HepG2 (cell line): ENCODE measurements around the gene ARHGAP35. TPM values are rescaled to one million over a fixed set of nuclear protein-coding genes. Genes with fewer than 3 reads are reported as not detected.

Experiments
- AHR ChIP-seq: IDR thresholded peaks from 2 replicates; pipeline ENCODE4 v1.6.1; 2018; ENCODE audit warnings: missing genetic modification reagents, missing compliant biosample characterization
- ELF3 ChIP-seq: IDR thresholded peaks from 2 replicates; pipeline ENCODE4 v1.6.1; 2016; ENCODE audit warnings: missing genetic modification reagents, missing compliant biosample characterization
- FOSL2 ChIP-seq: sonication (generic); formaldehyde crosslinking; IDR thresholded peaks from 2 replicates; pipeline ENCODE4 v1.4.0; 2020; ENCODE audit warnings: missing genetic modification reagents
- FOXP1 ChIP-seq, 2 experiments: fragments of 450-650 bp in 1 of 2; IDR thresholded peaks; 2 replicates each; pipeline ENCODE4 v1.6.1; 2017 to 2018; ENCODE audit warnings: antibody characterized with exemption in 1 of 2
- GLI4 ChIP-seq: sonication (generic); formaldehyde crosslinking; IDR thresholded peaks from 2 replicates; pipeline ENCODE4 v1.5.1; 2020; ENCODE audit warnings: missing genetic modification reagents, mild to moderate bottlenecking, moderate library complexity, borderline replicate concordance
- HMG20B ChIP-seq: conservative IDR thresholded peaks from 2 replicates; pipeline ENCODE4 v1.6.1; 2016; ENCODE audit warnings: missing genetic modification reagents, missing compliant biosample characterization
- HNRNPK ChIP-seq: fragments of 200-400 bp; formaldehyde crosslinking; IDR thresholded peaks from 2 replicates; pipeline ENCODE4 v1.6.1; 2018; ENCODE audit warnings: low read length, low read depth, moderate library complexity, mild to moderate bottlenecking; ENCODE audit not compliant: poor library complexity, severe bottlenecking
- JUN ChIP-seq: sonication (generic); formaldehyde crosslinking; IDR thresholded peaks from 2 replicates; pipeline ENCODE4 v1.4.0; 2020; ENCODE audit warnings: mild to moderate bottlenecking, missing genetic modification reagents
- KDM1A ChIP-seq: IDR thresholded peaks from 2 replicates; pipeline ENCODE4 v1.6.1; 2016; ENCODE audit warnings: missing compliant biosample characterization
- KDM4B ChIP-seq: sonication (generic); formaldehyde crosslinking; IDR thresholded peaks from 2 replicates; pipeline ENCODE4 v1.4.0; 2020; ENCODE audit warnings: missing genetic modification reagents
- POGZ ChIP-seq: sonication (generic); formaldehyde crosslinking; IDR thresholded peaks from 2 replicates; pipeline ENCODE4 v1.4.0; 2020; ENCODE audit warnings: mild to moderate bottlenecking, missing genetic modification reagents
- PRMT3 ChIP-seq: sonication (generic); formaldehyde crosslinking; IDR thresholded peaks from 2 replicates; pipeline ENCODE4 v1.8.1; 2022; ENCODE audit warnings: low read depth, mild to moderate bottlenecking, moderate library complexity, missing genetic modification reagents, borderline replicate concordance
- SALL2 ChIP-seq: sonication (generic); formaldehyde crosslinking; IDR thresholded peaks from 2 replicates; pipeline ENCODE4 v1.8.1; 2023; ENCODE audit warnings: mild to moderate bottlenecking, missing genetic modification reagents, inconsistent platforms
- TBX3 ChIP-seq: fragments of 450-650 bp; IDR thresholded peaks from 2 replicates; pipeline ENCODE4 v1.6.1; 2017; ENCODE audit warnings: antibody characterized with exemption, mild to moderate bottlenecking, inconsistent platforms, borderline replicate concordance
- ZNF446 ChIP-seq: sonication (generic); formaldehyde crosslinking; IDR thresholded peaks from 2 replicates; pipeline ENCODE4 v1.5.0; 2020; ENCODE audit warnings: mild to moderate bottlenecking, missing genetic modification reagents
- ZSCAN29 ChIP-seq: sonication (generic); formaldehyde crosslinking; conservative IDR thresholded peaks from 2 replicates; pipeline ENCODE4 v1.4.0; 2020; ENCODE audit warnings: mild to moderate bottlenecking, missing genetic modification reagents
- polyA plus RNA-seq, 8 experiments: library from polyadenylated mRNA; depleted of rRNA in 3 of 8; stranded (reverse) in 7 of 8; unstranded in 1 of 8; fragments of >200 nt; fragmentation: Illumina TruSeq in 4 of 8; extraction: Trizol in 4 of 8; gene quantifications; 2 replicates each; pipeline versions ENCODE4 v1.2.1 to v1.2.3, GENCODE V29; 2011 to 2016; ENCODE audit warnings: low read depth in 4 of 8, missing spikeins in 1 of 8, mixed read lengths in 1 of 8; ENCODE audit not compliant: insufficient read depth in 1 of 8
- total RNA-seq, 5 experiments: library from RNA; depleted of rRNA; stranded (reverse); fragments of >200 nt; fragmentation: Illumina TruSeq; extraction: Trizol; gene quantifications; 2 replicates each; pipeline ENCODE4 v1.2.3, GENCODE V29; 2016; ENCODE audit warnings: low read depth in 1 of 5
- TF ChIP-seq, protein P1 (sequence below): sonication (generic); formaldehyde crosslinking; IDR thresholded peaks from one replicate; pipeline ENCODE4 v1.5.1; 2020; ENCODE audit warnings: mild to moderate bottlenecking, missing genetic modification reagents; ENCODE audit errors: not compliant biosample characterization
- TF ChIP-seq, protein P2 (sequence below): sonication (generic); formaldehyde crosslinking; IDR thresholded peaks from 2 replicates; pipeline ENCODE4 v1.4.0; 2020; ENCODE audit warnings: missing genetic modification reagents
- TF ChIP-seq, protein P3 (sequence below): sonication (generic); formaldehyde crosslinking; IDR thresholded peaks from 2 replicates; pipeline ENCODE4 v1.4.0; 2020; ENCODE audit warnings: mild to moderate bottlenecking, missing genetic modification reagents

Gene ARHGAP35
- total and polyA plus RNA-seq, 2 of the 13 experiments (the other 11 are each of a cell fraction or from before 2014, with no cell fraction given), result 30.1 to 30.2 TPM

- TF ChIP-seq, protein P1, sequence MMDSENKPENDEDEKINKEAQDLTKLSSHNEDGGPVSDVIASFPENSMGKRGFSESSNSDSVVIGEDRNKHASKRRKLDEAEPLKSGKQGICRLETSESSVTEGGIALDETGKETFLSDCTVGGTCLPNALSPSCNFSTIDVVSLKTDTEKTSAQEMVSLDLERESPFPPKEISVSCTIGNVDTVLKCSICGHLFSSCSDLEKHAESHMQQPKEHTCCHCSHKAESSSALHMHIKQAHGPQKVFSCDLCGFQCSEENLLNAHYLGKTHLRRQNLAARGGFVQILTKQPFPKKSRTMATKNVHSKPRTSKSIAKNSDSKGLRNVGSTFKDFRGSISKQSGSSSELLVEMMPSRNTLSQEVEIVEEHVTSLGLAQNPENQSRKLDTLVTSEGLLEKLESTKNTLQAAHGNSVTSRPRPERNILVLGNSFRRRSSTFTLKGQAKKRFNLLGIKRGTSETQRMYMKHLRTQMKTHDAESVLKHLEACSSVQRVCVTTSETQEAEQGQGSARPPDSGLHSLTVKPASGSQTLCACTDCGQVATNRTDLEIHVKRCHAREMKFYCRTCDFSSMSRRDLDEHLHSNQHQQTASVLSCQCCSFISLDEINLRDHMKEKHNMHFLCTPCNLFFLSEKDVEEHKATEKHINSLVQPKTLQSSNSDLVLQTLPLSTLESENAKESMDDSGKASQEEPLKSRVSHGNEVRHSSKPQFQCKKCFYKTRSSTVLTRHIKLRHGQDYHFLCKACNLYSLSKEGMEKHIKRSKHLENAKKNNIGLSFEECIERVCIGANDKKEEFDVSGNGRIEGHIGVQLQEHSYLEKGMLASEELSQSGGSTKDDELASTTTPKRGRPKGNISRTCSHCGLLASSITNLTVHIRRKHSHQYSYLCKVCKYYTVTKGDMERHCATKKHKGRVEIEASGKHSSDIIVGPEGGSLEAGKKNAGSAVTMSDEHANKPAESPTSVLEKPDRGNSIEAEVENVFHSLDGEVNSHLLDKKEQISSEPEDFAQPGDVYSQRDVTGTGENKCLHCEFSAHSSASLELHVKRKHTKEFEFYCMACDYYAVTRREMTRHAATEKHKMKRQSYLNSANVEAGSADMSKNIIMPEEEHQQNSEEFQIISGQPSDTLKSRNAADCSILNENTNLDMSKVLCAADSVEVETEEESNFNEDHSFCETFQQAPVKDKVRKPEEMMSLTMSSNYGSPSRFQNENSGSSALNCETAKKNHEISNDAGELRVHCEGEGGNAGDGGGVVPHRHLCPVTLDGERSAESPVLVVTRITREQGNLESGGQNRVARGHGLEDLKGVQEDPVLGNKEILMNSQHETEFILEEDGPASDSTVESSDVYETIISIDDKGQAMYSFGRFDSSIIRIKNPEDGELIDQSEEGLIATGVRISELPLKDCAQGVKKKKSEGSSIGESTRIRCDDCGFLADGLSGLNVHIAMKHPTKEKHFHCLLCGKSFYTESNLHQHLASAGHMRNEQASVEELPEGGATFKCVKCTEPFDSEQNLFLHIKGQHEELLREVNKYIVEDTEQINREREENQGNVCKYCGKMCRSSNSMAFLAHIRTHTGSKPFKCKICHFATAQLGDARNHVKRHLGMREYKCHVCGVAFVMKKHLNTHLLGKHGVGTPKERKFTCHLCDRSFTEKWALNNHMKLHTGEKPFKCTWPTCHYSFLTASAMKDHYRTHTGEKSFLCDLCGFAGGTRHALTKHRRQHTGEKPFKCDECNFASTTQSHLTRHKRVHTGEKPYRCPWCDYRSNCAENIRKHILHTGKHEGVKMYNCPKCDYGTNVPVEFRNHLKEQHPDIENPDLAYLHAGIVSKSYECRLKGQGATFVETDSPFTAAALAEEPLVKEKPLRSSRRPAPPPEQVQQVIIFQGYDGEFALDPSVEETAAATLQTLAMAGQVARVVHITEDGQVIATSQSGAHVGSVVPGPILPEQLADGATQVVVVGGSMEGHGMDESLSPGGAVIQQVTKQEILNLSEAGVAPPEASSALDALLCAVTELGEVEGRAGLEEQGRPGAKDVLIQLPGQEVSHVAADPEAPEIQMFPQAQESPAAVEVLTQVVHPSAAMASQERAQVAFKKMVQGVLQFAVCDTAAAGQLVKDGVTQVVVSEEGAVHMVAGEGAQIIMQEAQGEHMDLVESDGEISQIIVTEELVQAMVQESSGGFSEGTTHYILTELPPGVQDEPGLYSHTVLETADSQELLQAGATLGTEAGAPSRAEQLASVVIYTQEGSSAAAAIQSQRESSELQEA (CRISPR knock-in tag), result peak; percentile 96
- TF ChIP-seq ZSCAN29 (0 out of 2 replicates have a peak, but pooled peaks have one; percentile 47), HMG20B (no peak), ELF3 (no peak; the same call in 1 of the 2 replicates), FOSL2 (CRISPR knock-in tag) (no peak), SALL2 (peak; percentile 92), KDM4B (no peak), TBX3 (no peak), AHR (no peak), KDM1A (no peak), JUN (CRISPR knock-in tag) (peak; percentile 75; the same call in 1 of the 2 replicates), POGZ (CRISPR knock-in tag) (peak; percentile 44; the same call in 1 of the 2 replicates), GLI4 (CRISPR knock-in tag) (no peak; the same call in 1 of the 2 replicates), ZNF446 (no peak; the same call in 1 of the 2 replicates), HNRNPK (peak; percentile 97), FOXP1 (IDR thresholded peaks at IDR 0.05) (no peak), FOXP1 (CRISPR knock-in tag; IDR thresholded peaks at IDR 0.05) (no peak; the same call in 1 of the 2 replicates), PRMT3 (CRISPR knock-in tag) (no peak; the same call in 1 of the 2 replicates)
- TF ChIP-seq, protein P2, sequence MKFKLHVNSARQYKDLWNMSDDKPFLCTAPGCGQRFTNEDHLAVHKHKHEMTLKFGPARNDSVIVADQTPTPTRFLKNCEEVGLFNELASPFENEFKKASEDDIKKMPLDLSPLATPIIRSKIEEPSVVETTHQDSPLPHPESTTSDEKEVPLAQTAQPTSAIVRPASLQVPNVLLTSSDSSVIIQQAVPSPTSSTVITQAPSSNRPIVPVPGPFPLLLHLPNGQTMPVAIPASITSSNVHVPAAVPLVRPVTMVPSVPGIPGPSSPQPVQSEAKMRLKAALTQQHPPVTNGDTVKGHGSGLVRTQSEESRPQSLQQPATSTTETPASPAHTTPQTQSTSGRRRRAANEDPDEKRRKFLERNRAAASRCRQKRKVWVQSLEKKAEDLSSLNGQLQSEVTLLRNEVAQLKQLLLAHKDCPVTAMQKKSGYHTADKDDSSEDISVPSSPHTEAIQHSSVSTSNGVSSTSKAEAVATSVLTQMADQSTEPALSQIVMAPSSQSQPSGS (CRISPR knock-in tag), result peak; percentile 41
- TF ChIP-seq, protein P3, sequence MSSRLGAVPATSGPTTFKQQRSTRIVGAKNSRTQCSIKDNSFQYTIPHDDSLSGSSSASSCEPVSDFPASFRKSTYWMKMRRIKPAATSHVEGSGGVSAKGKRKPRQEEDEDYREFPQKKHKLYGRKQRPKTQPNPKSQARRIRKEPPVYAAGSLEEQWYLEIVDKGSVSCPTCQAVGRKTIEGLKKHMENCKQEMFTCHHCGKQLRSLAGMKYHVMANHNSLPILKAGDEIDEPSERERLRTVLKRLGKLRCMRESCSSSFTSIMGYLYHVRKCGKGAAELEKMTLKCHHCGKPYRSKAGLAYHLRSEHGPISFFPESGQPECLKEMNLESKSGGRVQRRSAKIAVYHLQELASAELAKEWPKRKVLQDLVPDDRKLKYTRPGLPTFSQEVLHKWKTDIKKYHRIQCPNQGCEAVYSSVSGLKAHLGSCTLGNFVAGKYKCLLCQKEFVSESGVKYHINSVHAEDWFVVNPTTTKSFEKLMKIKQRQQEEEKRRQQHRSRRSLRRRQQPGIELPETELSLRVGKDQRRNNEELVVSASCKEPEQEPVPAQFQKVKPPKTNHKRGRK (CRISPR knock-in tag), result no peak
Observed at GRCh38 chr19:46860125-46860845, 512 bp upstream of the ARHGAP35 start (continued).
